VCaP (cell line): ENCODE measurements around the gene ATP12A.

ENCODE experiments used
- H3K27ac ChIP-seq: fragments of 450-650 bp; 2 replicates; pipeline ENCODE4 v1.5.1; 2017
- TF ChIP-seq, protein P1 (sequence below): fragments of 450-650 bp; conservative IDR thresholded peaks from 2 replicates; pipeline ENCODE4 v1.5.1; 2017; ENCODE audit warnings: mild to moderate bottlenecking, moderate library complexity

The ATP12A gene

DNA sequence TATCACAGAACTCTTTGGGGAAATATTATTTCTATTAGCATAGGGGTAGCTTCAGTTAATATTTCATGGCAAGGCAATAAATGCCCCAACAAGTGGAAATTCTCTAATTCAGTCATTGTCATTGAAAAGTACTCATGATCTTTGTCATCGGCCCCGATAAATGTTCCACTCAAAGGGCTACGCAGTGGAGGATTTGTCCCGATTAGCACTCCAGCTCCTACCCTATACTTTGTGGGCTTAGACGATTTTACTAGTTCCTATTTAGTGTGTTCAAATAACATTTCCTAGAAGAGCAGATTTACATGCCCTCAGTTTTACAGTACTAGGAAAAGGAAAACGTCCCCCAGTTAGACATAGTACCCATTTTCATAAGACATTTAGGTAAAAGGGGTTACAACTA, 38.0 kb upstream of the ATP12A start:
- TF ChIP-seq, protein P1, sequence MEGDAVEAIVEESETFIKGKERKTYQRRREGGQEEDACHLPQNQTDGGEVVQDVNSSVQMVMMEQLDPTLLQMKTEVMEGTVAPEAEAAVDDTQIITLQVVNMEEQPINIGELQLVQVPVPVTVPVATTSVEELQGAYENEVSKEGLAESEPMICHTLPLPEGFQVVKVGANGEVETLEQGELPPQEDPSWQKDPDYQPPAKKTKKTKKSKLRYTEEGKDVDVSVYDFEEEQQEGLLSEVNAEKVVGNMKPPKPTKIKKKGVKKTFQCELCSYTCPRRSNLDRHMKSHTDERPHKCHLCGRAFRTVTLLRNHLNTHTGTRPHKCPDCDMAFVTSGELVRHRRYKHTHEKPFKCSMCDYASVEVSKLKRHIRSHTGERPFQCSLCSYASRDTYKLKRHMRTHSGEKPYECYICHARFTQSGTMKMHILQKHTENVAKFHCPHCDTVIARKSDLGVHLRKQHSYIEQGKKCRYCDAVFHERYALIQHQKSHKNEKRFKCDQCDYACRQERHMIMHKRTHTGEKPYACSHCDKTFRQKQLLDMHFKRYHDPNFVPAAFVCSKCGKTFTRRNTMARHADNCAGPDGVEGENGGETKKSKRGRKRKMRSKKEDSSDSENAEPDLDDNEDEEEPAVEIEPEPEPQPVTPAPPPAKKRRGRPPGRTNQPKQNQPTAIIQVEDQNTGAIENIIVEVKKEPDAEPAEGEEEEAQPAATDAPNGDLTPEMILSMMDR = no peak
- H3K27ac ChIP-seq = no peak overlapping the region

DNA sequence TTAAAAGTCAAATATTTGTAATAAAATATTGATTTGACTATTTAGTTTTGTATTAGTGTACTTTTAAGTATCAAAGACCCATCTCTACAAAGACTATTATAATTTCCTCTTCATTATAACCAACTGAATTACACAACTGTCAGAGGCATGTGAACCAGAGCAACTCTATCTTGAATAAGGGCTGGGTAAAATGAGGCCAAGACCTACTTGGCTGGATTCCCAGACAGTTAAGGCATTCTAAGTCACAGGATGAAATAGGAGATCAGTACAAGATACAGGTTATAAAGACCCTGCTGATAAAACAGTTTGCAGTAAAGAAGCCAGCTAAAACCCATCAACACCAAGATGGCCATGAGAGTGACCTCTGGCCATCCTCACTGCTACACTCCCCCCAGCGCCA, 36.2 kb upstream of the ATP12A start:
- peak overlapping the region; percentile 34; the same call in 1 of the 2 replicates for H3K27ac ChIP-seq
- TF ChIP-seq, protein P1 = no peak

DNA sequence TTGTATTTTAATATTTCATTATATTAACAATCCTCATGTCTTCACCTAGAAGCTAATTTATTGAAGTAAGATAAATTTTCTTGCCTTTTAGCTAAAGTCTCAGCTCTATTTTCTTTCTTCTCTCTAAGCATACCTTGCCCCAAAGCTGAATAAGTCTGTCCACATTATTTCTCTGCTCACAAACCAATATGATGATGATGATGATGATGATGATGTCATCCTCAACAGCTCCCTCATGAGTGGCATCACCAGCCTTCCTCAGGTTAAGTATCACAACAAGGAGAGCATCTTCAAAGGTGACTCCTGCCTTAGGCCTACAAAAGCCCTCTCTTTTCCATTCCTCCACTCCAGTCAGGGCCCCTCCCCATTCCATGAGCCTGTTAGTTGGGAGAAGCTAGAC, 31.9 kb upstream of the ATP12A start:
- TF ChIP-seq, protein P1 = no peak
- H3K27ac ChIP-seq = no peak overlapping the region

DNA sequence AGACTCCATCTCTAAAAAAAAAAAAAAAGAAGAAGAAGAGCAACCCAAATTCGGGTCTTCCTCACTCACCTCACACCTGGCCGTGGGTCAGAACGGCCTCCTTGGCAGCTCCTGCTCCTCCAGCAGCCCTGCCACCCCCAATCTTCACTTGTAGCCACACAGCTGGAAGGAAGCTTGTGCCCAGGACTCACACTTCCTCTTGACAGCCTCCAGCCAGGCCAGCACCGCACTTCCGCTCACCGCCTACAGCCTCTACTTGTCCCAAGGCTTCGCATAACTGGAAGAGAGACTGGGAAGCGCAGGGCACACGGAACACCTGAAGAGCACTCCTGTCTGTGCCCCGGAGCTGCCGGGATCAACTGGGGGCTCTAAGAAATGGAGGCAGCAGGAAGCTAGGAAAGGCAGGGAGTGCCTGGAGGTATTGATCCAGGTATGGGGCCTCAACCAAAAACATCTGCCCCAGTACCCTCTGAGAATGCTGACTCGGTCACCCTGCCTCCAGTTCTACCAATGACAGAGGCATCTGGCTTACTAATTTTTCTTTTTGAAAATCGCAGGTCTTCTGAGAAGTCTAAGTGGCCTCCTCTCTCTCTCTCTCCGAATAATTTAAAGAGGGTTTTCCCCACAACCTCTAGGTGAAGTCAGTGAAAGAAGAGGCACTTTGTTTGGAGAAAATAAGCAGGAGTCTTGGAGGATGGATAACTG, 31.1 kb upstream of the ATP12A start:
- no peak overlapping the region; the same call in 1 of the 2 replicates for H3K27ac ChIP-seq
- TF ChIP-seq, protein P1 = no peak

DNA sequence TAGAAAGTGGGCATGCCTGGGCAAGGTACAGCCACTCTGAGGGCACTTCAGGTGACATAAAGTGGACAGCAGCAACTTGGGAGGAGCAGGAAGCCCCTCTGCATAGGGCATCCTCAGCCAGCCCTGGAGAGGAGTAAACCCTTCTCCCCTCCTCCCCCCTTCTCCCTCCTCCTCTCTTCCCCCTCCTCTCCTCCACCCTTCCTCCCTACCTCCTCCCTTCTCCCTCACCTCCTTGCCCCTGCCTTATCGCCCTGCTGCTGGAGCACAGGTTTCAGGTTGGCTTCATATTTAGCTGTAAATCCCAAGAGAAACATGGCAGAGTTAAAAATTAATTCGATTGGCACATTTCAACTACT, 30.5 kb upstream of the ATP12A start:
- TF ChIP-seq, protein P1 = no peak
- no peak overlapping the region; the same call in 1 of the 2 replicates for H3K27ac ChIP-seq

DNA sequence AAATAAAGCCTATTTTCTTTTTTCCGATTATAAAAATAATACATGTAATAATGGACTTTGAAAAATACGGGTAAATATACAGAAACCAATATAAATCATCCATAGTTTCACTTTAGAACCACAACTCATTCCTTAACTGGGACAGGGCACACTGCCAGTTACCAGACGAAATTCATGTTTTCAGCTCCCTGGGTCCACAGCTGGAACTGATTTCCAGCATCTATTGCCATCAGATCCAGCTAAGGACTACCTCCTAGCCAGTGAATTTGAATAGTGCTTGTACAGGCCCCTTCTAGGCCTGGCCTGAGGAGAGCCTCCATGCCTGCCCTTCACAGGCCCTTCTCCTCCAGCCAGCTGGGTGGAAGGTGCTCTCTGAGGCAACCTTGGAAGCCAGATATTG, 30.0 kb upstream of the ATP12A start:
- TF ChIP-seq, protein P1 = no peak
- H3K27ac ChIP-seq = no peak overlapping the region; the same call in 1 of the 2 replicates

DNA sequence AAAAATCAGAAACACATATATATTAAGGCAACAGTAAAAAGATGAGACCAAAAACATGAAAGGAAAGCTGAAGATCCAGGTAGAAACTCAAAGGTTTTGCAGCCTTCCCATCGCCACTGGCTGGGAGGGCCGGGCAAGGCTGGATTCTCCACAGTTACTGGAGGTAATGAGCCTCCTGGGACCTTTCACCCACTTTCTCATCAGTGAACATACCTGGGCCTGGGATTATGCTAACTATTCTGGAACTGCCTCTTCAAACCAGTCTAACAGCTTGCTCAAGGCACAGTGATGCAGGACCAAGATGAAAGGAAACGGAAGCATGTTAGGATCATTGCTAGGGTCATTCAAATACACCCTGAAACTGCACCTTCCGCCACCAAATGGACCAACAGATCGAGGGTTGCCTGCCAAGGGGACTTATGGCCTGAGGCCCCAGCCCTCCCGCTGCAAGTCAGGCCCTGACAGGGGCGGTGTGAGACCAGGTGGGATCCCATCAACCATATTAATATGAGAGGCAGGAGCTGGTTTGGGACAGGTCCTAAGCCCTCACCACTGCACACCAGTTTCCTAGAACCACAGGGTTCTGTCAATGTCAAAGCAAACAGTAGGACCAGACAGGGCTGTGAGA, 28.4 kb upstream of the ATP12A start:
- TF ChIP-seq, protein P1 = no peak
- H3K27ac ChIP-seq = peak overlapping the region; percentile 5; the same call in 1 of the 2 replicates
